Measurements from ENCODE around the gene TNFRSF4.

TNFRSF4 gene

DNA sequence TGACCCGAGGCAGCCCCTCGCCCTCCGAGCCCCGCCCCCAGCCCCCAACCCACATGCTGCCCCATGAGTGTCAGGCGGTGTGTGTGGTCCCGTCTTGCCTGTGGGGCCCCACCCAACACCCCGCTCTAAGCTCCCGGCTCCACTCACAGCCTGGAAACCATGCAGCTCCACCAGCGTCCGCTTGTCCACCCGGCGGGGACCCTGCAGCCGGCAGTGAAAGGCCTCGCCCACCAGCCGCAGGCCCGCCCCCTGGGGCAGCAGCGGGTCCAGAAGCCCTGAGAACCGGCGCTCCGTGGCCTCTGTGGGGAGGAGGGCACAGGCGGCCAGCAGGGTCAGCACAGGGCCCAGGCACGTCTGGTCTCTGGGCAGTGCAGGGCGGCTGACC lies 29.8 kb upstream of the TNFRSF4 start:
- no peak overlapping the region for H3K4me3 ChIP-seq (IDR thresholded peaks at IDR 0.05; ENCODE audit: insufficient read depth, low read depth, low read length)

GRCh38 chr1:1243266-1243660 lies 29.3 kb upstream of the TNFRSF4 start:
- H3K79me2 ChIP-seq (ENCODE audit: insufficient read depth, low read depth) = no peaks in the 10 kb centered on the region
- H4K20me1 ChIP-seq (ENCODE audit: insufficient read depth) = no peaks in the 10 kb centered on the region
- H3K36me3 ChIP-seq (ENCODE audit: insufficient read depth) = no peaks in the 10 kb centered on the region
- no peaks in the 10 kb centered on the region for H3K4me1 ChIP-seq (ENCODE audit: low read depth, poor library complexity, severe bottlenecking)
- TF ChIP-seq CTCF (conservative IDR thresholded peaks at IDR 0.05; ENCODE audit: low read depth, low read length) = no peak
- H3K27ac ChIP-seq = no peak overlapping the region
- H2AFZ ChIP-seq (ENCODE audit: low read depth) = no peak overlapping the region
- H3K9ac ChIP-seq = no peak overlapping the region
- H3K27me3 ChIP-seq (ENCODE audit: insufficient read depth, low read depth) = peaks cover 62% of the 10 kb centered on the region
- H3K4me3 ChIP-seq (IDR thresholded peaks at IDR 0.05; ENCODE audit: insufficient read depth, low read depth, low read length) = no peak overlapping the region
- no peak overlapping the region for H3K4me2 ChIP-seq

More for the DNA sequence above, 29.8 kb upstream of the TNFRSF4 start:
- Histone ChIP-seq H3K27me3 (ENCODE audit: insufficient read depth, low read depth) (peaks cover 60% of the 10 kb centered on the region), H3K9ac (no peak overlapping the region), H3K36me3 (ENCODE audit: insufficient read depth) (no peaks in the 10 kb centered on the region), H2AFZ (ENCODE audit: low read depth) (no peak overlapping the region), H3K79me2 (ENCODE audit: insufficient read depth, low read depth) (no peaks in the 10 kb centered on the region), H3K27ac (no peak overlapping the region), H4K20me1 (ENCODE audit: insufficient read depth) (no peaks in the 10 kb centered on the region), H3K4me2 (no peak overlapping the region), H3K4me1 (ENCODE audit: low read depth, poor library complexity, severe bottlenecking) (no peaks in the 10 kb centered on the region)
- no peak for TF ChIP-seq CTCF (conservative IDR thresholded peaks at IDR 0.05; ENCODE audit: low read depth, low read length)

DNA sequence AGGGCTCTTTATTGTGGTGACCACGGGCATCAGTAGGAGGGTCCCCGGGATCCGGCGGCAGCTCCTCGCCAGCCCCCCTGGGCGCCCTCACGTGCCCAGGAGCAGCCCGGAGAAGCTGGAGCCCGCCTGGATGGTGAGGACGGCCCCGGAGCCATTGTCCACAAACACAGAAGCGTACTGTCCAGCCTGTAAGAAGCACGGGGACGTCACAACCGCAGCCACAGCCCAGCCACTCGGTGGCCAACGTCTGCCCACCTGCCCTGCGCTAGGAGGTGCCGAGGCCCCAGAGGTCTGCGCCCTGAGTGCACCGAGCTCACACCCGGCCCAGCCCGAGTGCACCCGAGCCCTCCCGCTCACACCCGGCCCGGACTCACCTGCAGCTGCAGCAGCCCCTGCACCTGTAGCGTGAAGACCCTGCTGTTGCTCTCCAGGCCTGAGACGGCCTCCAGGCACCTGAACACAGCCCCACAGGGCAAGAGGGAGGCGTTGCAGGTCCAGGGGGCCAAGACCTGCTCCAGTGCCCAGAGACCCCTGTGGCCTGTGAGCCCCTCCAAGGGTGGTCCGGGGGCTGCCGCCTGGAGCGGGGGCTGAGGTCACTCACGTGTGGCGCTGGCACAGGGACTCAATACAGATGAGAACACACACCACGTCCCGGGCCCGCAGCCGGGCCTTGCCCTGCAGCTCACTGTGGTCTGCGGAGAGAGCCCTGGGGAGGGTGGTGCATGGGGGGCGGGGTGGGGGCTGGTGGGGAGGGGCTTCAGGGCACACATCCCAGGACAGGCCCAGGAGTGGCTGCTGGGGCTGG lies 28.7 kb upstream of the TNFRSF4 start:
- H3K36me3 ChIP-seq (ENCODE audit: insufficient read depth) = no peaks in the 10 kb centered on the region
- H4K20me1 ChIP-seq (ENCODE audit: insufficient read depth) = no peaks in the 10 kb centered on the region
- H3K4me1 ChIP-seq (ENCODE audit: low read depth, poor library complexity, severe bottlenecking) = no peaks in the 10 kb centered on the region
- no peak overlapping the region for H3K9ac ChIP-seq
- H3K27me3 ChIP-seq (ENCODE audit: insufficient read depth, low read depth) = peaks cover 61% of the 10 kb centered on the region
- H2AFZ ChIP-seq (ENCODE audit: low read depth) = no peak overlapping the region
- H3K27ac ChIP-seq = no peak overlapping the region
- no peak overlapping the region for H3K4me3 ChIP-seq (IDR thresholded peaks at IDR 0.05; ENCODE audit: insufficient read depth, low read depth, low read length)
- H3K4me2 ChIP-seq = no peak overlapping the region
- no peaks in the 10 kb centered on the region for H3K79me2 ChIP-seq (ENCODE audit: insufficient read depth, low read depth)
- no peak for TF ChIP-seq CTCF (conservative IDR thresholded peaks at IDR 0.05; ENCODE audit: low read depth, low read length)

DNA sequence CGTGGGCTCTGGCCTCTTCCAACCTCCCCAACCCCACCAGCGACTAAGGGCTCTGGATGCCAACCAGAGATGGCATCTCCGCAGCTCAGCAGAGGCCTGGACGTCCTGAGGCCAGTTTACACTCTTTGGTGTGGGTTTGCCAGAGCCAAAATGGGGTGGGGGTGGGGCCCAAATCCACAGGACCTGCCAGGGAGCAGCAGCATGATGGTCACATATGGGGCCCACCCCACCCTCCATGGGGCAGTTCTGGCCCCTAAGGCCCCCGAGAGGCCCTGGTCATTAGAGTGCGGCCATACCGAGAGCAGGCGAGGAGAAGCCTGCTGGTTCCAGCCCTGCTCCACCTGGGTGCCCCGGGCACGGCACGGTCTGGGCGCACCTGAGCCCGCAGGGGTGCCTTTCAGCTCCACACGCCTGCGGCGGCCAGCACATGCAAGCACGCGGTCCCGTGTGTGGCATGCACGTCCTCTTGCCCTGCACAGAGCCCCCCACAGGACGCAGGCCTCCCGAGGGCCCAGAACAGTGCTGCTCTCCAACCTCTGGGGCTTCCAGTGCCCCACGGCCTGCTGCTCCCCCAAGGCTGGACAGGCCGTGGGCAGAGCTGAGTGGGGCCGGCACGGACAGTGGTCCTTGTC lies 27.8 kb upstream of the TNFRSF4 start:
- Histone ChIP-seq H3K4me1 (ENCODE audit: low read depth, poor library complexity, severe bottlenecking) (peaks cover 4% of the 10 kb centered on the region), H3K27me3 (ENCODE audit: insufficient read depth, low read depth) (peaks cover 55% of the 10 kb centered on the region), H3K27ac (no peak overlapping the region), H3K4me3 (IDR thresholded peaks at IDR 0.05; ENCODE audit: insufficient read depth, low read depth, low read length) (no peak overlapping the region), H3K9ac (no peak overlapping the region), H2AFZ (ENCODE audit: low read depth) (no peak overlapping the region), H3K79me2 (ENCODE audit: insufficient read depth, low read depth) (no peaks in the 10 kb centered on the region), H4K20me1 (ENCODE audit: insufficient read depth) (no peaks in the 10 kb centered on the region), H3K36me3 (ENCODE audit: insufficient read depth) (no peaks in the 10 kb centered on the region), H3K4me2 (no peak overlapping the region)
- TF ChIP-seq CTCF (conservative IDR thresholded peaks at IDR 0.05; ENCODE audit: low read depth, low read length) = no peak

All from KMS-11 (cell line).